K562 (cell line): ENCODE results near the gene CNGB1. TPM values are rescaled to one million over a fixed set of nuclear protein-coding genes. Genes with fewer than 3 reads are reported as not detected.

ENCODE experiments used
- ATAC-seq: fragments of 200-7000 bp; cut with Tn5 transposase; 3 replicates; pipeline ENCODE4 v1.9.1; 2020; ENCODE audit warnings: moderate library complexity
- BruUV-seq: library from RNA; stranded (reverse); fragments of 400-500 nt; replicated peaks from 2 replicates; lab custom pipeline; 2021; lab: Mats Ljungman, UMichigan
- CTCF ChIA-PET: fragments of 300-600 bp; formaldehyde crosslinking; extraction: SDS; loops from one replicate; lab custom pipeline; 2021; ENCODE audit warnings: low intra/inter-chr PET ratio; lab: Yijun Ruan, JAX
- POLR2A ChIA-PET: fragments of 300-600, 350-650 bp; sonication (Branson Sonifier 250); formaldehyde crosslinking; extraction: SDS; loops from one replicate; lab custom pipeline; 2021; ENCODE audit warnings: antibody characterized with exemption, inconsistent platforms; lab: Yijun Ruan, JAX
- DNase-seq, 4 experiments: peaks; one replicate each; pipeline versions ENCODE4 v3.0.0 to v3.0.0-alpha.2; 2011 to 2018; ENCODE audit warnings: low spot score in 3 of 4, mixed read lengths in 3 of 4; ENCODE audit errors: extremely low read depth in 1 of 4
- FAIRE-seq: peaks from 2 replicates; lab custom pipeline; 2011; peaks lifted over from hg19 to GRCh38; lab: Jason Lieb, UNC
- H2AFZ ChIP-seq: 2 replicates; pipeline ENCODE4 v1.6.0; 2011; ENCODE audit warnings: low read depth, low read length, control low read depth, inconsistent platforms
- H3K27ac ChIP-seq: fragments of 200-600 bp; 3 replicates; pipeline ENCODE4 v1.8.0; 2011; ENCODE audit warnings: low read depth, mild to moderate bottlenecking, control low read depth, inconsistent platforms, low read length, moderate library complexity, mixed read lengths; ENCODE audit errors: extremely low read depth
- H3K27me3 ChIP-seq, 2 experiments: fragments of 300-600 bp in 1 of 2; 2 replicates in 1 of 2; 3 replicates in 1 of 2; pipeline versions ENCODE4 v1.6.0 to v1.8.0; 2011; ENCODE audit warnings: inconsistent platforms in 2 of 2, low read length in 2 of 2, mild to moderate bottlenecking in 1 of 2, mixed read lengths in 1 of 2, moderate library complexity in 1 of 2; ENCODE audit not compliant: control insufficient read depth in 2 of 2, insufficient read depth in 2 of 2
- H3K36me3 ChIP-seq: fragments of 300-600 bp; 3 replicates; pipeline ENCODE4 v1.8.0; 2011; ENCODE audit warnings: mild to moderate bottlenecking, low read length, inconsistent platforms; ENCODE audit not compliant: control insufficient read depth, insufficient read depth
- H3K4me1 ChIP-seq, 2 experiments: fragments of 200-600 bp in 1 of 2; replicated peaks in 1 of 2; 2 replicates in 1 of 2; 3 replicates in 1 of 2; pipeline versions ENCODE4 v1.5.1 to v1.8.0; 2011; ENCODE audit warnings: inconsistent platforms in 2 of 2, low read length in 2 of 2, mild to moderate bottlenecking in 1 of 2, mixed read lengths in 1 of 2, moderate library complexity in 1 of 2; ENCODE audit not compliant: control insufficient read depth in 2 of 2, insufficient read depth in 2 of 2
- H3K4me2 ChIP-seq: 2 replicates; pipeline ENCODE4 v1.6.1; 2011; ENCODE audit warnings: low read length, control low read depth, inconsistent platforms, mixed read lengths; ENCODE audit not compliant: insufficient read depth
- H3K4me3 ChIP-seq: fragments of 200-600 bp; sonication (generic), shearing (Covaris generic); 2 replicates; pipeline ENCODE4 v1.5.1; 2016; ENCODE audit warnings: control low read depth, inconsistent platforms
- H3K79me2 ChIP-seq: fragments of 200-600 bp; 3 replicates; pipeline ENCODE4 v1.8.0; 2011; ENCODE audit warnings: low read length, inconsistent platforms; ENCODE audit not compliant: control insufficient read depth, insufficient read depth
- H3K9ac ChIP-seq, 2 experiments: 2 replicates each; pipeline versions ENCODE4 v1.6.0 to v1.6.1; 2011; ENCODE audit warnings: low read depth in 2 of 2, low read length in 2 of 2, control low read depth in 1 of 2, inconsistent platforms in 1 of 2, mild to moderate bottlenecking in 1 of 2, mixed read lengths in 1 of 2; ENCODE audit not compliant: insufficient read depth in 1 of 2
- H3K9me1 ChIP-seq: one replicate; pipeline ENCODE4 v1.6.0; 2011; ENCODE audit warnings: inconsistent platforms, mild to moderate bottlenecking, low read length, moderate library complexity; ENCODE audit not compliant: control insufficient read depth, insufficient read depth
- H3K9me3 ChIP-seq: replicated peaks from 2 replicates; pipeline ENCODE4 v1.5.1; 2011; ENCODE audit warnings: low read depth, low read length, inconsistent platforms; ENCODE audit not compliant: control insufficient read depth, insufficient read depth
- H4K20me1 ChIP-seq: replicated peaks from 2 replicates; pipeline ENCODE4 v1.6.1; 2011; ENCODE audit warnings: low read length, inconsistent platforms, mixed read lengths; ENCODE audit not compliant: control insufficient read depth, insufficient read depth
- CBFB ChIP-seq: sonication (generic); formaldehyde crosslinking; IDR thresholded peaks from 2 replicates; pipeline ENCODE4 v1.4.0; 2020; ENCODE audit warnings: mild to moderate bottlenecking, missing genetic modification reagents
- CHCHD3 ChIP-seq: fragments of 250-450 bp; sonication (Bioruptor Pico); IDR thresholded peaks from 2 replicates; pipeline ENCODE4 v2.1.2; 2022; ENCODE audit warnings: mild to moderate bottlenecking
- EP300 ChIP-seq: IDR thresholded peaks from 2 replicates; pipeline ENCODE4 v1.6.1; 2012; ENCODE audit warnings: low read length, improper control_type of control experiment
- EZH2 ChIP-seq: IDR thresholded peaks from 2 replicates; pipeline ENCODE4 v1.6.1; 2012; ENCODE audit warnings: low read depth, mild to moderate bottlenecking, inconsistent platforms, low read length, borderline replicate concordance
- FOXK2 ChIP-seq, 2 experiments: fragments of 450-650 bp; IDR thresholded peaks in 1 of 2; conservative IDR thresholded peaks in 1 of 2; 2 replicates each; pipeline ENCODE4 v1.6.1; 2016; ENCODE audit warnings: low read depth in 2 of 2, mild to moderate bottlenecking in 1 of 2
- KAT8 ChIP-seq: fragments of 450-650 bp; IDR thresholded peaks from 2 replicates; pipeline ENCODE4 v1.6.1; 2016; ENCODE audit warnings: low read depth, mild to moderate bottlenecking
- NFE2L1 ChIP-seq: fragments of 450-650 bp; IDR thresholded peaks from 2 replicates; pipeline ENCODE4 v1.6.1; 2016; ENCODE audit warnings: missing genetic modification characterization, low read depth, mild to moderate bottlenecking, missing compliant biosample characterization, moderate library complexity, borderline replicate concordance
- NFIX ChIP-seq: fragments of 250-450 bp; sonication (Bioruptor Pico); IDR thresholded peaks from 2 replicates; pipeline ENCODE4 v1.4.0; 2020; ENCODE audit warnings: low read depth, mild to moderate bottlenecking, moderate library complexity
- PHB2 ChIP-seq: fragments of 450-650 bp; IDR thresholded peaks from 2 replicates; pipeline ENCODE4 v1.6.1; 2017; ENCODE audit warnings: low read depth
- PHF21A ChIP-seq: fragments of 450-650 bp; IDR thresholded peaks from 2 replicates; pipeline ENCODE4 v1.6.1; 2017; ENCODE audit warnings: low read depth, borderline replicate concordance
- POLR3G ChIP-seq: IDR thresholded peaks from 2 replicates; pipeline ENCODE4 v1.6.1; 2011; ENCODE audit not compliant: insufficient read length, insufficient replicate concordance; ENCODE audit errors: extremely low read depth
- RB1 ChIP-seq: fragments of 450-650 bp; IDR thresholded peaks from 2 replicates; pipeline ENCODE4 v1.6.1; 2017; ENCODE audit warnings: low read depth, mild to moderate bottlenecking
- RBM15 ChIP-seq: fragments of 200-400 bp; formaldehyde crosslinking; IDR thresholded peaks from 2 replicates; pipeline ENCODE4 v1.6.1; 2018; ENCODE audit warnings: mild to moderate bottlenecking, low read length, moderate library complexity; ENCODE audit not compliant: insufficient read depth
- ZBTB17 ChIP-seq: fragments of 450-650 bp; formaldehyde crosslinking; IDR thresholded peaks from 2 replicates; pipeline ENCODE4 v1.4.0; 2020; ENCODE audit warnings: mild to moderate bottlenecking
- ZNF431 ChIP-seq: sonication (generic); formaldehyde crosslinking; IDR thresholded peaks from 2 replicates; pipeline ENCODE4 v1.8.0; 2022; ENCODE audit warnings: mild to moderate bottlenecking, missing genetic modification reagents
- WGBS: fragments of 100-300 bp; shearing (Covaris generic); methylation state at CpG from one replicate; pipeline ENCODE4 v1.1.6; 2016; ENCODE audit warnings: low coverage, mixed read lengths; ENCODE audit not compliant: insufficient coverage; ENCODE audit errors: missing lambda C conversion rate; 5-methylcytosine and 5-hydroxymethylcytosine counted together
- in situ Hi-C: fragments of 300-500 bp; cut with MboI; formaldehyde crosslinking; loops from 4 replicates; pipeline ENCODE4 v1.15.0; 2018; ENCODE audit warnings: inconsistent platforms, mixed read lengths
- intact Hi-C: fragments of 100-400 bp; cut with micrococcal nuclease; formaldehyde crosslinking; loops from 2 replicates; pipeline ENCODE4 v1.14.2; 2022
- polyA plus RNA-seq, 8 experiments: library from polyadenylated mRNA; depleted of rRNA in 4 of 8; stranded (reverse) in 5 of 8; unstranded in 3 of 8; fragments of >200 nt; fragmentation: Nextera tagmentation in 2 of 8; fragmentation: Illumina TruSeq in 1 of 8; extraction: Ambion mirVana in 2 of 8; extraction: Trizol in 1 of 8; gene quantifications; 2 replicates each; pipeline versions ENCODE4 v1.2.1 to v1.2.3, GENCODE V29; 2011 to 2014; ENCODE audit warnings: inconsistent platforms in 1 of 8, missing spikeins in 1 of 8
- total RNA-seq, 7 experiments: library from RNA; depleted of rRNA in 6 of 7; stranded (reverse); fragments of >200 nt in 6 of 7; fragmentation: Illumina TruSeq in 2 of 7; extraction: Trizol in 2 of 7; gene quantifications; 2 replicates each; pipeline versions ENCODE4 v1.2.1 to v1.2.3, GENCODE V29; 2011 to 2021; ENCODE audit warnings: low replicate concordance in 1 of 7

Gene CNGB1
- total and polyA plus RNA-seq, 9 of the 15 experiments (the other 6 are each of a cell fraction or from before 2014, with no cell fraction given), result not detected

DNA sequence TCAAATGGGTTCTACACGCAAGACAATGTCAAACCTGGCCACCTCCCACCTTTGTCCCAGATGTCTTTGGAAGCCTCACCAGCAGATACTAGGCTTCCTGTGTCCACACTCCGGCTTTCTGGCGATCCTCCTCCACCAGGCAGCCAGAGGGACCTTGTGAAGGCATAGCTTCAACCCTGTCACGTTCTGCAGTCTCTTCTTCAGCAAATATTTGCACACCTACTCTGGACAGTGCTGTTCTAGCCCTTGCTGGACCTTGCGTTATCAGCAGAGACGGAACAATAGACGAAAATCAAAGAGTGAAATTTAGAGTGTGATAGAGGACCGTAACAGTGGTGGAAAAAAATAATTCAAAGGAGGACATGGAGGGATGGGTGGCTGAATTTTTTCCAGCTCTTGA is 130.1 kb downstream of the CNGB1 start:
- intact Hi-C loops, result no loop called here
- no TSS peak for BruUV-seq
- H3K27ac ChIP-seq, result no peak overlapping the region
- WGBS, result 15% methylated on average over 8 of the region's 8 CpGs
- DNase-seq (no peak), FAIRE-seq (no peak), ATAC-seq (no peak)
- H2AFZ ChIP-seq, result no peak overlapping the region
- H3K9ac ChIP-seq, result no peak overlapping the region
- no peak overlapping the region for H3K4me2 ChIP-seq
- in situ Hi-C loops, result no loop called here
- POLR2A ChIA-PET, result no interaction called here
- no peaks in the 10 kb centered on the region for H3K9me1 ChIP-seq
- no peaks in the 10 kb centered on the region; the same call in 1 of the 2 replicates for H3K9me3 ChIP-seq
- H3K27me3 ChIP-seq, result peaks cover 36 to 70% of the 10 kb centered on the region in 2 experiments; a peak in 4 of 5 replicates
- H3K36me3 ChIP-seq, result no peaks in the 10 kb centered on the region
- TF ChIP-seq NFIX (CRISPR knock-in tag) (no peak), CBFB (CRISPR knock-in tag) (no peak), PHF21A (no peak), RBM15 (no peak), POLR3G (no peak), ZBTB17 (CRISPR knock-in tag) (no peak), RB1 (no peak), KAT8 (no peak), CHCHD3 (CRISPR knock-in tag) (no peak), NFE2L1 (tag) (no peak), FOXK2 (conservative IDR thresholded peaks at IDR 0.05 in 1 of 2, IDR thresholded peaks at IDR 0.05 in 1 of 2; ENCODE audit: low read depth in 2 of 2) (no peak), PHB2 (no peak), ZNF431 (CRISPR knock-in tag) (no peak), EZH2 (no peak), EP300 (no peak)
- no peak overlapping the region for H3K4me3 ChIP-seq
- CTCF ChIA-PET, result no interaction called here
- no peaks in the 10 kb centered on the region for H3K79me2 ChIP-seq
- no peaks in the 10 kb centered on the region for H3K4me1 ChIP-seq
- no peaks in the 10 kb centered on the region for H4K20me1 ChIP-seq
